ENCODE data around the gene GGA1. TPM values are rescaled to one million over a fixed set of nuclear protein-coding genes. Genes with fewer than 3 reads are reported as not detected.
"Not testable (repeated sequence)": the region's sequence is repeated elsewhere in the genome, so short reads cannot be mapped to it uniquely, and the experiment has no call there.

Gene GGA1
- total RNA-seq, 4 donors from 2014 or later = 30.3 to 44.7 (median 40.9) TPM

DNA sequence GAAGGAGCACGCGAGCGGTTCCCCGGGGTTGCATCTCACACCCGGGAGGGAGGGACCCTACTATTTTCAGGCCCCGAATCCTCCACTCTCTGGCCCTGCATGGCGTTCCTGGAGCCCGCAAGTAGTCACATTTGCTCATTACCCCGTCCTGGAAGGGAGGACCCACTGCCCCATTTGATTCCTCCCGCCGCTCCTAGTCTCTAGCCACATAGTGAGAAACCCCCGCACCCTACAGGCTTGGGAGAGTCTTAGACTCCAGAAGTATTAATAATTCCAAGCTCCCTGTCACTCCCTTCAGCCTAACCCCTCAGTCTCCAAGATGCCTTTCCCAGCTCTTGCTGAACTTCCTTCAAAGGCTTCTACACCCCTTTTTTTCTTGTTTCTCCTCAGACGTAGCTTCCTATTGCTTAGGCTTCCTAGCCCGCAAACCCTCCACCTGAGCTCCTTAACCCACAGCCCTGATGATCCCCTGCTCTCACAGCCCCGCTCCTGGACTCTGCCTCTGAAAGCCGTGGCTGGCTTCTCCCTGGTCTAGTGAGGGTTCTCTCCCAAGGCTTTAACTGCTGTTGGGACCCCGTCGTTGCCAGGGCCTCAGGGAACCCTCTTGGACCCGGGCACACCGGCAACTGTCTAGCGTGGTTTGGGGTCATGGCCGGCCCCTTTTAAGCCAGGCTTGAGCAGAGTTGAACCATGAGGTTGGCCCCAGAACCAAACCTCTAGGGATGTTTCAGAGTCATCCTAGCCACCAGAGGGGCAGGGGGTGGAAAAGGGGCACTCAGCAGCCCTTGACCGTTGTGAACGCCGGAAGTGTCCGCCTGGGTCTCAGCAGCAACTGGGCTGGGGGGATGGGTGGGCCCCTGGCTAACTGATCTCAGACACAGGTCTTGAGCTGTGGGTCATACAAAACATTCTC, 862 bp downstream of the GGA1 start:
- no peaks in the 10 kb centered on the region for H3K9me3 ChIP-seq
- intact Hi-C loops (cut with DNase I) = no loop called here
- peak overlapping the region; percentile 91 to 99 (median 94) for H3K4me3 ChIP-seq
- peak overlapping the region; percentile 93 to 97 (median 95) for H3K27ac ChIP-seq (replicated peaks in 1 of 4)
- TF ChIP-seq, protein P1, sequence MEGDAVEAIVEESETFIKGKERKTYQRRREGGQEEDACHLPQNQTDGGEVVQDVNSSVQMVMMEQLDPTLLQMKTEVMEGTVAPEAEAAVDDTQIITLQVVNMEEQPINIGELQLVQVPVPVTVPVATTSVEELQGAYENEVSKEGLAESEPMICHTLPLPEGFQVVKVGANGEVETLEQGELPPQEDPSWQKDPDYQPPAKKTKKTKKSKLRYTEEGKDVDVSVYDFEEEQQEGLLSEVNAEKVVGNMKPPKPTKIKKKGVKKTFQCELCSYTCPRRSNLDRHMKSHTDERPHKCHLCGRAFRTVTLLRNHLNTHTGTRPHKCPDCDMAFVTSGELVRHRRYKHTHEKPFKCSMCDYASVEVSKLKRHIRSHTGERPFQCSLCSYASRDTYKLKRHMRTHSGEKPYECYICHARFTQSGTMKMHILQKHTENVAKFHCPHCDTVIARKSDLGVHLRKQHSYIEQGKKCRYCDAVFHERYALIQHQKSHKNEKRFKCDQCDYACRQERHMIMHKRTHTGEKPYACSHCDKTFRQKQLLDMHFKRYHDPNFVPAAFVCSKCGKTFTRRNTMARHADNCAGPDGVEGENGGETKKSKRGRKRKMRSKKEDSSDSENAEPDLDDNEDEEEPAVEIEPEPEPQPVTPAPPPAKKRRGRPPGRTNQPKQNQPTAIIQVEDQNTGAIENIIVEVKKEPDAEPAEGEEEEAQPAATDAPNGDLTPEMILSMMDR (IDR thresholded peaks at IDR 0.05) = no peak
- TF ChIP-seq POLR2AphosphoS5 (IDR thresholded peaks at IDR 0.05) = no peak
- TF ChIP-seq EP300 (IDR thresholded peaks at IDR 0.05) = no peak
- no peak for TF ChIP-seq POLR2A (IDR thresholded peaks at IDR 0.05; ENCODE audit: low read depth)
- WGBS = 17% methylated on average over 15 of the region's 26 CpGs
- DNase-seq (ENCODE audit: extremely low spot score) = no peak
- peaks cover 0 to 8% (median 3%) of the 10 kb centered on the region in 4 donors for H3K36me3 ChIP-seq
- peaks cover 20 to 61% (median 56%) of the 10 kb centered on the region in 4 donors for H3K4me1 ChIP-seq
- H3K27me3 ChIP-seq = peaks cover 0 to 10% (median 0%) of the 10 kb centered on the region in 4 donors

DNA sequence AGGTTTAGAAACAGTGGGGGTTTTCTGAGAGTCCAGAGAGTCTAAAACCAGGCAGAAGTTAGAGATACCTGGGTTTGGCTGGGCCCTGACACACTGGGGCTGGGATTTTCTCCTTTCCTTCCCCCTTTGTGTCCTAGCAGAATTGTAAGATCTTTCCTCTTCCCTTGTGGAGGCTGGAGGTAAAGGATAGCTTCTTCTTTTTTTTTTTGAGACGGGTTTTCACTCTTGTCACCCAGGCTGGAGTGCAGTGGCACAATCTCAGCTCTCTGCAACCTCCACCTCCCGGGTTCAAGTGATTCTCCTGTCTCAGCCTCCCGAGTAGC, 1.5 kb downstream of the GGA1 start:
- Histone ChIP-seq H3K36me3 (peaks cover 0 to 14% (median 7%) of the 10 kb centered on the region in 4 donors), H3K27ac (replicated peaks in 1 of 4) (peak overlapping the region; percentile 93 to 97 (median 95)), H3K4me3 (peak overlapping the region; percentile 91 to 99 (median 94)), H3K4me1 (peaks cover 20 to 61% (median 56%) of the 10 kb centered on the region in 4 donors)
- 85% methylated on average over 3 of the region's 3 CpGs for WGBS
- DNase-seq (ENCODE audit: extremely low spot score); intact Hi-C loops (cut with DNase I); H3K9me3 ChIP-seq; H3K27me3 ChIP-seq: not testable (repeated sequence)

DNA sequence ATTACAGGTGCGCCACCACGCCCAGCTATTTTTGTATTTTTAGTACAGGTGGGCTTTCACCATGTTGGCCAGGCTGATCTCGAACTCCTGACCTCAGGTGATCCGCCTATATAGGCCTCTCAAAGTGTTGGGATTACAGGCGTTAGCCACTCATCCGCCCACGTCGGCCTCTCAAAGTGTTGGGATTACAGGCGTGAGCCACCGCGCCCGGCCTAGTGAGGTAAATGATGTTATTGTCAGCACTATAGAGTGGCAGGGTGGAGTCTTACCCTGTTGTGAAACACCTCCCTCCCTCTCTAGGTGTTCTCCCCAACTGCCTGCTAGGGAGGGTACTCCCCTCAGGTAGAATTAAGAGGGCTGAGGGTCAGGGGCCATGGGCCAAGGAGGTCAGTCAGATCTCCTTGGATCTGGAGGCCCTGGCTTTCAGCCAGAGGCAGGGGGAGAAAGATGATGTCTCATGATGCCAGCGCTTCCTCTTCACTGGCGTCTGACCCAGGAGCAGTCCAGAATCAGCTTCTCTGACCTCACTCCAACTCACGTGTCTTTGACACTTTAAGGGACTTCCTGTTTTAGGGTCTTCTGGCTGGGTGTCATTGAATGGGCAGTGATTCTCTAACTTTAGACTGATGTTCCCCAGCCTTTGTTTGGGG, 2.0 kb downstream of the GGA1 start:
- DNase-seq (ENCODE audit: extremely low spot score) = no peak
- peaks cover 20 to 61% (median 56%) of the 10 kb centered on the region in 4 donors for H3K4me1 ChIP-seq
- H3K36me3 ChIP-seq = peaks cover 0 to 19% (median 12%) of the 10 kb centered on the region in 4 donors
- TF ChIP-seq, protein P1 (IDR thresholded peaks at IDR 0.05) = no peak
- TF ChIP-seq EP300 (IDR thresholded peaks at IDR 0.05) (no peak), POLR2AphosphoS5 (IDR thresholded peaks at IDR 0.05) (no peak), POLR2A (IDR thresholded peaks at IDR 0.05; ENCODE audit: low read depth) (no peak)
- H3K27ac ChIP-seq (replicated peaks in 1 of 4) = peak overlapping the region; percentile 93 to 97 (median 95)
- no peaks in the 10 kb centered on the region for H3K27me3 ChIP-seq
- H3K9me3 ChIP-seq = no peaks in the 10 kb centered on the region
- intact Hi-C loops (cut with DNase I) = no loop called here
- H3K4me3 ChIP-seq = no peak overlapping the region
- WGBS = 86% methylated on average over 15 of the region's 15 CpGs

DNA sequence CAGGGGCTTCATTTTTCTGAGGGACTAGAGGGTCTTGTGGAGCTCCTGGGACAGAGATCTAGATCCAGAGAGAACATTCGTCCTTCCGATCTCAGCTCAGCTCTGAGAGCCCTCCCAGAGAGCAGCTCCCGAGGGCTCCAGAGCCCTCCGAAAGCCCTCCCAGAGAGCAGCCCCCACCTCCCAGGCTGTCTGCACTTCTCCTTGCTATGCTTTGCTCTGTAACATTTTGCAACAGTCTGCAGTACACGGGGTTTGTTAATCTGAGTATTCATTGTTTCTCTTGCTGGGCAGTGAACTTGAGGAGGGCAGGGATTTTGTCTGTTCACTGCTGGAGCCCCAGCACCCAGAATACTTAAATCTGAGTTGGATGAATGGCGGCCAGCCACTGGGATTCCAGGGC, 2.6 kb downstream of the GGA1 start:
- 85% methylated on average over 6 of the region's 6 CpGs for WGBS
- H3K4me1 ChIP-seq = peaks cover 20 to 61% (median 56%) of the 10 kb centered on the region in 4 donors
- peak overlapping the region in 3 of 4 donors; percentile 10 to 94 (median 15) for H3K27ac ChIP-seq (replicated peaks in 1 of 4)
- no peak for DNase-seq (ENCODE audit: extremely low spot score)
- TF ChIP-seq, protein P1 (IDR thresholded peaks at IDR 0.05) = no peak
- no peak for TF ChIP-seq EP300 (IDR thresholded peaks at IDR 0.05)
- TF ChIP-seq POLR2AphosphoS5 (IDR thresholded peaks at IDR 0.05) = no peak
- TF ChIP-seq POLR2A (IDR thresholded peaks at IDR 0.05; ENCODE audit: low read depth) = no peak
- H3K9me3 ChIP-seq = no peaks in the 10 kb centered on the region
- no peak overlapping the region for H3K4me3 ChIP-seq
- intact Hi-C loops (cut with DNase I) = no loop called here
- H3K36me3 ChIP-seq = peaks cover 2 to 24% (median 18%) of the 10 kb centered on the region in 4 donors
- no peaks in the 10 kb centered on the region for H3K27me3 ChIP-seq
